SK-N-SH (cell line): ENCODE results near the gene ABHD17C. TPM values are rescaled to one million over a fixed set of nuclear protein-coding genes. Genes with fewer than 3 reads are reported as not detected.

Experiments used
- CTCF ChIA-PET: fragments of 300-600, 350-600 bp; formaldehyde crosslinking; extraction: SDS; loops from one replicate; lab custom pipeline; 2021; lab: Yijun Ruan, JAX
- POLR2A ChIA-PET: fragments of 350-600 bp; sonication (Branson Sonifier 250); formaldehyde crosslinking; extraction: SDS; loops from one replicate; lab custom pipeline; 2020; ENCODE audit warnings: antibody characterized with exemption, inconsistent platforms; lab: Yijun Ruan, JAX
- DNase-seq: peaks from one replicate; pipeline ENCODE4 v3.0.0; 2012
- H2AFZ ChIP-seq: fragments of 200-600 bp; sonication (generic); 2 replicates; pipeline ENCODE4 v1.8.1; 2016; ENCODE audit warnings: antibody characterized with exemption, mild to moderate bottlenecking, low read depth
- H3F3A ChIP-seq: fragments of 200-600 bp; sonication (generic); replicated peaks from 2 replicates; pipeline ENCODE3; 2016; ENCODE audit warnings: antibody characterized with exemption, mild to moderate bottlenecking; ENCODE audit not compliant: insufficient read depth
- H3K27ac ChIP-seq, 2 experiments: fragments of 200-500 bp in 1 of 2; fragments of 200-600 bp in 1 of 2; sonication (Bioruptor generic) in 1 of 2; sonication (generic), shearing (Covaris generic) in 1 of 2; 2 replicates each; pipeline versions ENCODE4 v1.5.1 to v1.6.1; 2014 to 2016; ENCODE audit warnings: low read depth in 2 of 2, inconsistent platforms in 1 of 2, low read length in 1 of 2, mild to moderate bottlenecking in 1 of 2, mixed read lengths in 1 of 2
- H3K27me3 ChIP-seq: fragments of 200-600 bp; sonication (generic), shearing (Covaris generic); 2 replicates; pipeline ENCODE4 v1.6.1; 2016; ENCODE audit warnings: mixed run types; ENCODE audit not compliant: insufficient read depth
- H3K36me3 ChIP-seq, 2 experiments: fragments of 200-500 bp in 1 of 2; fragments of 200-600 bp in 1 of 2; sonication (Bioruptor generic) in 1 of 2; sonication (generic) in 1 of 2; replicated peaks in 1 of 2; 2 replicates each; pipeline versions ENCODE3 to v1.5.1; 2014 to 2016; ENCODE audit warnings: low read length in 1 of 2, mild to moderate bottlenecking in 1 of 2; ENCODE audit not compliant: insufficient read depth in 2 of 2, control insufficient read depth in 1 of 2
- H3K4me1 ChIP-seq, 2 experiments: fragments of 200-500 bp in 1 of 2; fragments of 200-600 bp in 1 of 2; sonication (Bioruptor generic) in 1 of 2; sonication (generic), shearing (Covaris generic) in 1 of 2; 2 replicates each; pipeline versions ENCODE4 v1.5.1 to v1.6.1; 2014 to 2016; ENCODE audit warnings: low read depth in 1 of 2, low read length in 1 of 2, mixed run types in 1 of 2; ENCODE audit not compliant: insufficient read depth in 2 of 2, control insufficient read depth in 1 of 2
- H3K4me2 ChIP-seq: fragments of 200-600 bp; sonication (generic), shearing (Covaris generic); 2 replicates; pipeline ENCODE4 v1.6.1; 2017; ENCODE audit warnings: mixed run types
- H3K4me3 ChIP-seq, 2 experiments: fragments of 200-500 bp in 1 of 2; fragments of 200-600 bp in 1 of 2; sonication (Bioruptor generic) in 1 of 2; sonication (generic), shearing (Covaris generic) in 1 of 2; 2 replicates each; pipeline versions ENCODE4 v1.5.1 to v1.8.1; 2014 to 2016; ENCODE audit warnings: low read depth in 2 of 2, inconsistent platforms in 1 of 2, low read length in 1 of 2, mild to moderate bottlenecking in 1 of 2, mixed read lengths in 1 of 2, moderate library complexity in 1 of 2
- H3K79me2 ChIP-seq: fragments of 200-600 bp; sonication (generic); 2 replicates; pipeline ENCODE4 v1.8.1; 2017; ENCODE audit warnings: mild to moderate bottlenecking; ENCODE audit not compliant: insufficient read depth
- H3K9ac ChIP-seq: fragments of 200-600 bp; sonication (generic); 2 replicates; pipeline ENCODE4 v1.6.1; 2017; ENCODE audit warnings: mixed run types
- H3K9me2 ChIP-seq: fragments of 200-600 bp; sonication (generic); 2 replicates; pipeline ENCODE4 v1.6.1; 2017; ENCODE audit warnings: mixed run types
- H3K9me3 ChIP-seq: fragments of 200-600 bp; sonication (generic); 2 replicates; pipeline ENCODE4 v1.6.1; 2017; ENCODE audit warnings: mixed run types, mild to moderate bottlenecking, moderate library complexity
- H4K20me1 ChIP-seq: fragments of 200-600 bp; sonication (generic); 2 replicates; pipeline ENCODE4 v1.6.1; 2017; ENCODE audit warnings: mild to moderate bottlenecking, mixed run types; ENCODE audit not compliant: insufficient read depth
- RCOR1 ChIP-seq: fragments of 150-350 bp; IDR thresholded peaks from 2 replicates; pipeline ENCODE4 v1.6.1; 2017; ENCODE audit warnings: antibody characterized with exemption, low read length
- SMC3 ChIP-seq: IDR thresholded peaks from 2 replicates; pipeline ENCODE4 v1.6.1; 2012; ENCODE audit warnings: low read depth, low read length, improper control_type of control experiment
- WGBS: methylation state at CpG from one replicate; pipeline ENCODE4 v1.1.6; 2017; ENCODE audit warnings: low lambda C conversion rate; 5-methylcytosine and 5-hydroxymethylcytosine counted together
- polyA plus RNA-seq, 3 experiments: library from polyadenylated mRNA; depleted of rRNA; stranded (reverse); fragments of >200 nt; gene quantifications; 2 replicates each; pipeline ENCODE4 v1.2.3, GENCODE V29; 2012
- TF ChIP-seq, protein P1 (sequence below): fragments of 150-350 bp; IDR thresholded peaks from 2 replicates; pipeline ENCODE4 v1.6.1; 2016; ENCODE audit warnings: mild to moderate bottlenecking, low read depth, low read length
- TF ChIP-seq, protein P2 (sequence below): fragments of 150-350 bp; IDR thresholded peaks from 2 replicates; pipeline ENCODE4 v1.6.1; 2017; ENCODE audit warnings: antibody characterized with exemption, low read length, low read depth, borderline replicate concordance
- TF ChIP-seq, protein P3 (sequence below): IDR thresholded peaks from 2 replicates; pipeline ENCODE4 v1.4.0; 2012; ENCODE audit warnings: low read depth, borderline replicate concordance
- TF ChIP-seq, protein P4 (sequence below): fragments of 200-600 bp; sonication (generic); IDR thresholded peaks from 2 replicates; pipeline ENCODE4 v1.6.1; 2017; ENCODE audit warnings: antibody characterized with exemption, mild to moderate bottlenecking, moderate library complexity

The ABHD17C gene
- polyA plus RNA-seq, 1 of the 3 experiments (the other 2 are of a cell fraction) = 11.7 TPM

DNA sequence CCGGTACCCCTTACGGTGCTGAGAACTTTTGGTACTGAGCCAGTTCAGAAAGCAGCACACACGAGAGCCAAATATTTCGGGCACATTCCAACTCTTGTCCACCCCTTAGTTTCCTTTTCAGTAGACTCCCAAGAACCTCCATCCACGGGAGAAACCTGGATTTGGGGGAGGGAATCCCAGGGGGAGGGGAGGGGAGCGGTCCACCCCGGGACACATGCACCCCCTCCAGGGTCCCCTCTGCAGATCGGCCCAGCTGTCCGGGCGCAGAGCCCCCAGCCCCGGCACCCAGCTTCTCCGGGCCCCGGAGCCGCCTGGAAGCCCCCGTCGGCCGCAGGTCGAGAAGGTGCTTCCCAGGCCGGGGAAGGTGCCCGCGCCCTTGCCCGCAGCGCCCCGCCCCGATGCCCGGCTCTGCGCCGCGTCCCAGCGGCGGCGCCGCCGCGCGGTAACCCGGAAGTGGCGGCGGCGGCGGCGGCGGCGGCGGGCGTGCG is 455 bp upstream of the ABHD17C start:
- no peaks in the 10 kb centered on the region for H3K9me2 ChIP-seq
- ChIA-PET POLR2A (no interaction called here), CTCF (interaction anchor here (0.6 to 7.5 kb wide), 9 partner anchors 10 to 275 kb away, joined by 3 to 49 read pairs (median 4); no protein-coding TSS in a partner anchor)
- peak overlapping the region; percentile 94 for H2AFZ ChIP-seq
- peak overlapping the region; percentile 72; the same call in 1 of the 2 replicates for H3K9ac ChIP-seq
- H3K4me3 ChIP-seq = peak overlapping the region; percentile 64 to 76
- TF ChIP-seq, protein P1, sequence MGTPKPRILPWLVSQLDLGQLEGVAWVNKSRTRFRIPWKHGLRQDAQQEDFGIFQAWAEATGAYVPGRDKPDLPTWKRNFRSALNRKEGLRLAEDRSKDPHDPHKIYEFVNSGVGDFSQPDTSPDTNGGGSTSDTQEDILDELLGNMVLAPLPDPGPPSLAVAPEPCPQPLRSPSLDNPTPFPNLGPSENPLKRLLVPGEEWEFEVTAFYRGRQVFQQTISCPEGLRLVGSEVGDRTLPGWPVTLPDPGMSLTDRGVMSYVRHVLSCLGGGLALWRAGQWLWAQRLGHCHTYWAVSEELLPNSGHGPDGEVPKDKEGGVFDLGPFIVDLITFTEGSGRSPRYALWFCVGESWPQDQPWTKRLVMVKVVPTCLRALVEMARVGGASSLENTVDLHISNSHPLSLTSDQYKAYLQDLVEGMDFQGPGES = no peak
- TF ChIP-seq, protein P2, sequence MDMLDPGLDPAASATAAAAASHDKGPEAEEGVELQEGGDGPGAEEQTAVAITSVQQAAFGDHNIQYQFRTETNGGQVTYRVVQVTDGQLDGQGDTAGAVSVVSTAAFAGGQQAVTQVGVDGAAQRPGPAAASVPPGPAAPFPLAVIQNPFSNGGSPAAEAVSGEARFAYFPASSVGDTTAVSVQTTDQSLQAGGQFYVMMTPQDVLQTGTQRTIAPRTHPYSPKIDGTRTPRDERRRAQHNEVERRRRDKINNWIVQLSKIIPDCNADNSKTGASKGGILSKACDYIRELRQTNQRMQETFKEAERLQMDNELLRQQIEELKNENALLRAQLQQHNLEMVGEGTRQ = no peak
- TF ChIP-seq, protein P3, sequence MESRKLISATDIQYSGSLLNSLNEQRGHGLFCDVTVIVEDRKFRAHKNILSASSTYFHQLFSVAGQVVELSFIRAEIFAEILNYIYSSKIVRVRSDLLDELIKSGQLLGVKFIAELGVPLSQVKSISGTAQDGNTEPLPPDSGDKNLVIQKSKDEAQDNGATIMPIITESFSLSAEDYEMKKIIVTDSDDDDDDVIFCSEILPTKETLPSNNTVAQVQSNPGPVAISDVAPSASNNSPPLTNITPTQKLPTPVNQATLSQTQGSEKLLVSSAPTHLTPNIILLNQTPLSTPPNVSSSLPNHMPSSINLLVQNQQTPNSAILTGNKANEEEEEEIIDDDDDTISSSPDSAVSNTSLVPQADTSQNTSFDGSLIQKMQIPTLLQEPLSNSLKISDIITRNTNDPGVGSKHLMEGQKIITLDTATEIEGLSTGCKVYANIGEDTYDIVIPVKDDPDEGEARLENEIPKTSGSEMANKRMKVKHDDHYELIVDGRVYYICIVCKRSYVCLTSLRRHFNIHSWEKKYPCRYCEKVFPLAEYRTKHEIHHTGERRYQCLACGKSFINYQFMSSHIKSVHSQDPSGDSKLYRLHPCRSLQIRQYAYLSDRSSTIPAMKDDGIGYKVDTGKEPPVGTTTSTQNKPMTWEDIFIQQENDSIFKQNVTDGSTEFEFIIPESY = no peak
- WGBS = 5% methylated on average over 6 of the region's 47 CpGs
- no peaks in the 10 kb centered on the region for H3K36me3 ChIP-seq
- no peaks in the 10 kb centered on the region for H3K27me3 ChIP-seq
- H3K9me3 ChIP-seq = no peaks in the 10 kb centered on the region
- H3K79me2 ChIP-seq = peaks cover 36% of the 10 kb centered on the region
- H4K20me1 ChIP-seq = peaks cover 9% of the 10 kb centered on the region
- peak overlapping the region; percentile 88 for H3K4me2 ChIP-seq
- peak overlapping the region; percentile 40 to 78 for H3K27ac ChIP-seq
- H3F3A ChIP-seq = peaks cover 13% of the 10 kb centered on the region
- H3K4me1 ChIP-seq = peaks cover 0 to 15% of the 10 kb centered on the region in 2 experiments; a peak in 2 of 4 replicates
- no peak for DNase-seq

DNA sequence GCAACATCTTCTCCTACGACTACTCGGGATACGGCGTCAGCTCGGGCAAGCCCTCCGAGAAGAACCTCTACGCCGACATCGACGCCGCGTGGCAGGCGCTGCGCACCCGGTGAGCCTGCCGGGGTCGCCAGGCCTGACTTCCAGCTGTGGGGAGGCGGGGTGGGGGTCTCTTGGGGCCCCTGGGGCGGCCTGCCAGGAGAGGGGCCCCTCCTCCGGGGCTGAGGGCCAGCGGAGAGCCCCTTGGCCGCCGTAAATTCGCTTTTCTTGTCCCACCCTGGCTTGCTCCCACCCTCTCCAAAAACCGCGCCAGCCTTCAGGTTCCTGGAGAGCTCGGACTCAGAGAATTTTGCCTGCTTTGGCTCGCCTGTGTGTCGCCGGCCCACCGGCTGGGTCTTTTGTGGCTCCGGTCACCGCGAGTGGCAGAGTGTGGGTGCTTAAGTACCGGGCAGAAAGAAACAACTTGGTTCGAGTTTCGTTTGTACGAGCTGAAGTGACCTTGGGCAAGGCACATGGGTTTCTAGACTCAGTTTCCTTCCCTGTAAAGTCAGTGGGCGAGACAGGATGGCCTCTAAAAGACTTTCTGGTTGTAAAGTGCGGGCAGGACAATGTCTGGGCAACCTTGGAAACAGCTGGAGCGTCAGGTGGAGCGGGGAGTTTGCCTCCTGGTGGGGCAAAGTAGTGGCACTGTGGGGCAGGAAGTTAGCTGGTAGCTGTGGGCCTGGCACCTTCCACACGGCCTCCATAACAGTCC is 976 bp downstream of the ABHD17C start:
- ChIA-PET POLR2A (interaction anchor here (0.6 to 1.5 kb wide), 2 partner anchors 82 to 636 kb away, joined by 3 to 4 read pairs; no protein-coding TSS in a partner anchor), CTCF (interaction anchor here (0.6 to 7.5 kb wide), 9 partner anchors 10 to 274 kb away, joined by 3 to 49 read pairs (median 4); partner anchors contain the start of gene CEMIP)
- Histone ChIP-seq H4K20me1 (peaks cover 9% of the 10 kb centered on the region), H3F3A (peaks cover 13% of the 10 kb centered on the region), H3K36me3 (no peaks in the 10 kb centered on the region), H3K27me3 (no peaks in the 10 kb centered on the region), H3K9ac (peak overlapping the region; percentile 58), H3K4me1 (peaks cover 0 to 15% of the 10 kb centered on the region in 2 experiments; a peak in 2 of 4 replicates), H3K9me3 (no peaks in the 10 kb centered on the region), H3K4me2 (peak overlapping the region; percentile 97), H3K4me3 (peak overlapping the region; percentile 73 to 76), H2AFZ (peak overlapping the region; percentile 81; the same call in 1 of the 2 replicates), H3K27ac (no peak overlapping the region), H3K79me2 (peaks cover 46% of the 10 kb centered on the region), H3K9me2 (no peaks in the 10 kb centered on the region)
- TF ChIP-seq, protein P4, sequence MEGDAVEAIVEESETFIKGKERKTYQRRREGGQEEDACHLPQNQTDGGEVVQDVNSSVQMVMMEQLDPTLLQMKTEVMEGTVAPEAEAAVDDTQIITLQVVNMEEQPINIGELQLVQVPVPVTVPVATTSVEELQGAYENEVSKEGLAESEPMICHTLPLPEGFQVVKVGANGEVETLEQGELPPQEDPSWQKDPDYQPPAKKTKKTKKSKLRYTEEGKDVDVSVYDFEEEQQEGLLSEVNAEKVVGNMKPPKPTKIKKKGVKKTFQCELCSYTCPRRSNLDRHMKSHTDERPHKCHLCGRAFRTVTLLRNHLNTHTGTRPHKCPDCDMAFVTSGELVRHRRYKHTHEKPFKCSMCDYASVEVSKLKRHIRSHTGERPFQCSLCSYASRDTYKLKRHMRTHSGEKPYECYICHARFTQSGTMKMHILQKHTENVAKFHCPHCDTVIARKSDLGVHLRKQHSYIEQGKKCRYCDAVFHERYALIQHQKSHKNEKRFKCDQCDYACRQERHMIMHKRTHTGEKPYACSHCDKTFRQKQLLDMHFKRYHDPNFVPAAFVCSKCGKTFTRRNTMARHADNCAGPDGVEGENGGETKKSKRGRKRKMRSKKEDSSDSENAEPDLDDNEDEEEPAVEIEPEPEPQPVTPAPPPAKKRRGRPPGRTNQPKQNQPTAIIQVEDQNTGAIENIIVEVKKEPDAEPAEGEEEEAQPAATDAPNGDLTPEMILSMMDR = peak; percentile 40
- TF ChIP-seq RCOR1 (no peak), SMC3 (0 out of 2 replicates have a peak, but pooled peaks have one; percentile 30)
- TF ChIP-seq, protein P1 = no peak
- DNase-seq = peak; percentile 53
- WGBS = 15% methylated on average over 24 of the region's 43 CpGs
